NCI-H146 treated with DMSO at 0.1 percent for 48 hours (cell line): ENCODE measurements around the gene ST6GALNAC3.

Experiments used
- DNase-seq: peaks from one replicate; lab custom pipeline; 2025; ENCODE audit not compliant: unreplicated experiment; lab: John Stamatoyannopoulos, UW

ST6GALNAC3 gene

DNA sequence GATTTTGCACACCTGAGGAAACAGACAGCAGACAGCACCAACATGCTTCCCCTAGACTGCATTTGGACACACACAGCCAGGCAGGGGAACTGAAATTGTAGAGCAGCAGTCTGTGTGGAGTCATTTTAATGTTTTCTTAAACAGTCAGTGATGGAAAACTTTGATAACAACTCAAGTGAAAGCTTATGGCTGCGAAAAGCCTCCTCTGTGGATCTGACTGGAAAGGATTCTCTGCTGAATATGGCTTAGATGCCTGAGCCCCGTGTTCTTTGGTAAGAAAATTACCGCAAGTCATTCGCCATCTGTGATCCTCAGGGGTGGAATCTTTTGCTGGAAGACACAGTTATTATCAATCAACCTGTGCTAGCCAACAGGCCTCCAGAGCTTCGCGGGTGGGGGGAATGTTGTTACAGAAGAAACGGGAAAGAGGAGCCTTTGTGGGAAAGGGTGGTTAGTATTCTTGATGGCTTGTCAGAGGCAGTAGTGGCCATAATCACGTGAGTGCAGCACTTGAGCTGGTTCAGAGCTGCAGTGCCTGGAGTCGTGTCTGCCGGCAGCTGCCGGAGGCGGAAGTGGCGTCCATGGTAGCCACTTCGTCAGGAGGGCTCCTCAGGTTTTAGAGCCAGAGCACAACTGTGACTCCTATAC lies 204.7 kb downstream of the ST6GALNAC3 start:
- DNase-seq: no peak

DNA sequence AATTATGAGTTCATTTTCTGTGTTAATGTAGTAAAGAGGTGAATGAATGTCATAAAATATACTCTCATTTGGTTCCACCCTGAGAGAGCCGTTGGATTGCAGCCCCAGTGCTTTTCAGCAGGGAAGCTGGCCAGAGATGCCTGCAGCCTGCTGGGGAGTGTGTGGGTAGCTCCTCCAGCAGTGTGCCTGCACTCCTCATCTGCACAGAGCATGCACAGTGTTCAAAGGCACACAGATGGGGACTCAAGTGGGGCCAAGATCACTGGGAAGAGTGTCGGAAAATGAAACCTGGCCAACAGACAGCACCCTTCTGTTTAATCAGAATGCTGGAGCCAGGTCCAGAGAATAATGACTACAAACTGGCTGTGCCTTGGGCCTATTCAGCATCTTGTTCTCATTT lies 206.8 kb downstream of the ST6GALNAC3 start:
- no peak for DNase-seq

DNA sequence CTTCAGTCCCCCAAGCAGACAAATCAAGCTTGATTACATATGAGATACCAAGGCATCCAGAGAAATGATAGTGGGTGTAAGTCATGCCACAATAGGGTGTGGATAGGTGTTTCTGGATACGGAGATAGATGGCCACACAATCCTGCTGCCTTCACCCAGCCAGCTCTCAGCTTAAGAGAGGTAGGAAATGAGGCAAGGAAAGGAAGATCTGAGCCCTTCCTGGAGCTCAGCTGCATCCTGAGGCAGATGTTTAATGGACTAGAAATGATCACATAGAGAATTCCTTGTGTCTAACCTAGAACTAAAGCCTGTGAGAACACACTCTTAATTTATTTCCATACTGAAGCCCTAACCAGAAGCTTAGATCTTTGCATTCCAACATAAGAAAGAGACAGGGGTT lies 210.3 kb downstream of the ST6GALNAC3 start:
- DNase-seq: no peak

DNA sequence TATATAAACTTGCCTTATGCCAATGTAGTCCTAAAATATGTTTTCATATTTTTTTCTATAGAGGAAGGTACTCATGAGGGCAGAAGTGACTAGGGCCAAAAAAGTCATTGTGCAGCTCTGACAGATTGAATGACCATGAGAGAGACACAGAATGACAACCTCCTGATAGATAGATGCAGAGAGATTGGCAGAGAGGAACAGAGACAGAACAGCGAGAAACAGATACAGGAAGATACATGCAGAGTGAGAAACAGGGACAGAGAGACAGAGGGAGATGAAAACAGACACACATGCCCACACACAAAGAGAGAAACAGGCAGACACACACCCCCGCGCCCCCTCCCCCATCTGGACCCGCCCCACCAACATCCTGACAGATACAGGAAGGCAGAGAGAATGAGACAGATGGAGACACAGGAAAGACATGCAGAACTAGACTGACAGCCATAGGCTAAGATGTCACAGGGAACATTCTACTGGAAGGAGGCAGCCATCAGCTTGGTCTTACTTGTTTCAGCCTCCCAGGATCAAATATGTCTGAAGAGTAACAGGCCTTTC lies 211.1 kb downstream of the ST6GALNAC3 start:
- DNase-seq: no peak

DNA sequence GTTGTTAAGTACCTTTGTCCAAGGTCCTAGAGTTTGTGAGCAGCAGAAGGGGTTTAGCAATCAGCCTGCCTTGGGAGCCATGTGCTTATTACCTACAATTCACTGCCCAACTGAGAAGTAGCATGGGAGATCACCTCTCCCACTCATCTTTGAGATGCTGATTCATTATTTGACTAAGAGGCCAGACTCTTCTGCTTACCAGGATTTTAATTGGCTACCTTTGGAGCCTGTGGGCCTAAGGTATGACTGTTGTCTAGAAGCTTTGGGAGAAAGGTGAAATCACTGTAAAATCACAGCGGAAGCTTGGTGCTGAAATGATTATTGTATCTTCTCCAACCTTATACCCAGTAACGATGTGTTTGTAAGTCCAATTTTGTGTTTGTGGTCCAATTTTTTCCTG lies 213.4 kb downstream of the ST6GALNAC3 start:
- DNase-seq: no peak

DNA sequence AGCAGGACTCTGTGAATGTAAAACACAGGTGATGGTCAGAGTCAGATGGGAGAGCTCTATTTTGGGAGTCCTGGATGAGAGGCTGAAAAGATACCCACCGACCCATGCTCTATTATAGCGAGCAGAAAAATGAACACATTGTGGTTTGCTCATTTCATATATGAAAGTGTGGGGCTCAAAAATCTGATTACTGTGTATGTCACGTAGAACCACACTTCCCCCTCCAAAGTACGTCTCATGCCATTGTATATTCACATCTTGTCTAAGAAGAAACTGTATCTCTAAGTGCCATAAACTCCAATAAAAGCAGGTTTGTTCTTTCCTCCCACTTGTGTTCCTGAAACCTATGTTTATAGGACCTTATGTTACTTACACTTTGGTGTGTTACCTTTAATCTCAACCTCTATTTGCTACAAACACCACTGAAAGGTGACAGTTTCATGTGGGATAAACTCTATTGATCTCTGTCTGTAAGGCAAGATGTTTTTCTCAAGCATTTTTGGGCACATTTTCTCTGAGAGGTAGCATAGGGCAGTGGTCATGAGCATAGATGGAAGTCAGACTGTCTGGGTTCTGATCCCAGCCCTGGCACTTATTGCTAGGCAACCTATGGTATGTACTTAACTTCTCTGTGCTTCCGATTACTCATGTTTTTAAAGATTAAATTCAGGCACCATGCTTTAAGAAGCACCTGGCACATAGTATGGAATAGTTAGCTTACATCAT lies 214.4 kb downstream of the ST6GALNAC3 start:
- DNase-seq: no peak

DNA sequence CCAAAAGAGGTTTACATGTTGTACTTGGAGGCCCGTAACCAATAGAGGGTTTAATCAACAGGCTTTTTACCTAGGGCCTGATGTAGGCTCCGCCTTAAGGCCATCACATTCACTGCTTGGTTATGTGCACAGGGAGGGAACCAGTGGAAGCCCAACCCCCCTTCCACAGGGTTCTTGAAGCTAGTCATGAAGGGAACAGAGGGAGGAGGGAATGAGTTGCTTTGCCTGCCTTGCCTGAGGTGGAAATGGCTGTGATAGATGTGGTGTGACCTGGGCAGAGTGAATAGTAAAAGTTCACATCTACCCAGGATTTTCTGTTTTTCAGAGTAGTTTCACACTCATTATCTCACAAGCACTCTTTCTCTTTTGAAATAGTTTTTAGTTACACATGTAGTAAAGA lies 215.1 kb downstream of the ST6GALNAC3 start:
- DNase-seq: no peak

DNA sequence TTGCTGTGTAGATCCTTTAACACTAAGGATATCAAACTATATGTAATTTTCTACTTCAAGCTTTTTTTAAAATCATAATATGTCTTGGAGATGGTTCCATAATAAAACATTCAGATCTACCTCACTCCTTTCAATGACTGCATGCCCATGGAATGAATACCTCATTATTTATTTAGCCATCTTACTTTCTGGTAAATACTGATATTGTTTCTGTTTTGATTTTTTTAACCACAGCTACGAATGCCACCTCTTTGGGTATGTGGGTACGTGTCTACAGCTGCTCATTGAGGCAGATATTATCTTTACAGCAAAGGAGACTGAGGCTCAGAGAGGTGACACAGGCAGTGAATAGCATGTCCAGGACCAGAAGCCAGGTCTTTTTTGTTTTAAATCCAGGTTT lies 215.7 kb downstream of the ST6GALNAC3 start:
- no peak for DNase-seq

DNA sequence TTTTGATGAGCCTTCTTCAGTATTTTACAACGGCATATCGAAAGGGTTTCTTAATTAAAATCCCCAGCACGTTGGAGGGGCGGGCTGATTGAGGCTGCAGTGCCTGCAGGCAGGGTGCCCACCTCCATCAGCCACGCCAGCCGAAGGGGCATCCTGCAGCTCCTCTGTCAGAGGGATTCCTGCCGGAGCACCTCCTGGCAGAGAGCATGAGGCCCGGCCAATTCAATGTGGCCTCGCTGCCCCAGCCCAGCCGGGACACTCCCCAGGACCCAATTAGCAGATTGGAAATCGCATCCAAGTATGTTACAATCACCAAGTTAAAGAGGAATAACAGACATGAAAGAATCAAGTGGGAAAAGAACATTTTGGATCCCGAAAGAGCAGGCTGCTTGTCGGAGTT lies 216.6 kb downstream of the ST6GALNAC3 start:
- no peak for DNase-seq

DNA sequence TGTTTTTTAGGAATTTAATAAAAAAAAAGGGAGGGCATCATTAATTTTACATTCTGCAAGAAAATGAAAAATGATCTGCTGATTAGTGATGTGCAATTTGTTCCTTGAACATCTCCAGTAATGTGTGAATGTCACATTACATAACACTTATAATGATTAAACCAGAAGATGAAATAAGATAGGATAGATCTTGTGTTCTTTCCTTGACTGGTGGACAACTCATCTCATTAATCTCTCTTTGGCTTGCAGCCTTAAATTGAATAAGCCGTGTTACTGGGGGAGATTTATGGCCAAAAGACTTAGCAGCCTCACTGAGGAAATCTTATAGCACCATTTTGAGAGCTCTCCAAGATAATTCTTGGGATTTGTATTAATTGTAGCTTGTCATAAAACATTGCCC lies 217.2 kb downstream of the ST6GALNAC3 start:
- DNase-seq: no peak

DNA sequence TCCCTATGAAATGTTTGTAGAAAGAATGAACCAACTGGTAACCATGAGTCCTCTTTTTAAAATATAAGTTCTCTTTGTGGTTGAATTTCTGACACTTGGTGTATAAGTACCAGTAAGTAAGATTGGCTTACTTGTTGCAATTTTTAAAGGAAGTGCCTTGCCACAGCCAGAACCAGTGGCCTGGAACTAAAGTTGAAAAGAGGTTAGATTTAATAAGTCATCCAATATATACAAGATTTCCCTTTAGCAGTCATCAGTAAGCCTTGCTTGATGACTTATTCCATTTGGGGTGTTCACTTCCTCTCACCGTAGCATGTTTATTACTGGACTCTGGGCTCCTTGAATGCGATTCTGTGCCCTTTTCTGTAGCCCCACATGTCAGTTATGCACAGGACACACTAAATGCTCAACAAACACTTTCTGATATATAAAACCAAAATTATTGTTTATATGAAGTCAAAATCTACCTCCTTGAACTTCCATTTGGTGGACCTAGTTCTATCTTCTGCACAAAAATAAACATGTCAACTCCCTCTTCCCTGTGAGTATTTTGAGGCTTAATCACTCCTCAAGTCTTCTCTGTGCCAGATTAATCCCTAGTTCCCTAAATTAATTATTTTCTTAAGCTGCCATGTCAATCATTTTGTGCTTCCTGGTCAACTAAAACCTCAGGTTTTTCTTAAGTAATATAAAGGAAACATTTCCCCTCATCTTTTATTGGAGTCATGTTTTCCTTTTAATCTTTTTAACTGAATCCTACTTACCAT lies 218.1 kb downstream of the ST6GALNAC3 start:
- no peak for DNase-seq

DNA sequence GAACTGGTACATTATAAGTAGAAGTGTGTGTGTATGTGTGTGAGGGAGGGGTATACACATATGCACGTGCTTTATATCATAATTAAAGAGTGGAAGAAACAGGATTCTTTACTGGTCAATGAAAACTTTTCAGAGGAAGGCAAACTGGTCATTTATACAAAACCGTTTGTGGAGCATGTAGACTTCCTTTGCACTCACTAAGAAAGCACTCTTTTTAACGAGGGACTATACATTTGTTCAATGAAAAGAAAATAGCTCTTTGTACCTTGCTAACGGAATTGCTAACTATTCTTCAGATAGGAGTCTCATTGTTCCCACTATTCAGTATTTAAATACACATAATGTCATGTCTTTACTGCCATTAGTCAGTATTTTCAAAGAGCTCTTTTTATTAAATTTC lies 219.3 kb downstream of the ST6GALNAC3 start:
- no peak for DNase-seq

DNA sequence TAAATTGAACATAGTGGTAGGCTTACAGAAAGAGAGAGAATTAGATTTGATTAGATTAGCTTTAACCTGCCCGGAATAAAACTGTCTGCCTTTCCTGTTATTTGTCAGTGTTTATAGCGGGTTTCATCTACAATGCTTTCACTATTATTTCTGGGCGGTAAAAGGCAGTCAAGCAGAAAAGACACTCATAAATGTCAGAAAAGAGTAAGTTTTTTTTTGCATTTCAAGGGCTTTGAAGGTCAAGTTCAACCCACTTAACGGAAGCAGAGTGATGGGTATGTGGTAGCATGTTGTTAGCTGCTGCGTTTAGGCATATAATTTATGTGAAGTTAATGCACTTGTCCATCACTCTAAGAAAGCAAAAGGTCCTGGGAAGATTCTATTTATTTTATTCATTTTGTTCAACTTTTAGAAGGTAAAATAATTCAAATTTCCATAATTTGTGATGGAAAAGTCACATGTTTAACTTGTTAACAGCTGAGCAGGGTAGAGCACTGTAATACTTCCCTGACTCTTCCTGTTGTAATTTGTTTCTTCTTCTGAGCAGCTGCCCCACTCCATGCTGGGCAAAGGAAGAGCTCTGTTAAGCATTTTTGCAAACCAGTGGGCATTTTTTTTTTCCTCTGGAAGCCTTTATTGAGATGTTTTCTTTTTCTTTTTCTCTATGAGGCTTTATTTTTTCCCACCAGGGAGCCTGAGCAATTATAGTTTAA lies 220.1 kb downstream of the ST6GALNAC3 start:
- peak; percentile 12 for DNase-seq

DNA sequence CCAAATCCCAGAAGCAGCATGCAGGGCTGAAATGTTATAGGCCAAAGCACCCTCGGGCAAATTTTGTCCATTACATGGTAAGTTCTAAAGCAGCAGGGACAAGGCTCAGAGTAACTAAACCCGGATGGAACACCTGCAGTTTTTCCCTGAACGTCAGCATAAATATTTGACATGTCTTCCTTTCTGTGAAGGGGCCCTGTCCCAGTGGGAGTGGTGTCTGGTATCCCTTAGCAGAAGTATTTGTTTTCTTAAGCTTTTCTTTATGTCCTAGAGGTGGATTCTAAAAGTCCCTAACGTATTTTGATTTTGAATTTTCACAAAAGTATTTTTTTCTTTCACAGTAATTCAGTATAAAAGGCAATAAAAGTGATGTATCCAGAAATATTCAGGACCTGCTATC lies 223.9 kb downstream of the ST6GALNAC3 start:
- DNase-seq: no peak

DNA sequence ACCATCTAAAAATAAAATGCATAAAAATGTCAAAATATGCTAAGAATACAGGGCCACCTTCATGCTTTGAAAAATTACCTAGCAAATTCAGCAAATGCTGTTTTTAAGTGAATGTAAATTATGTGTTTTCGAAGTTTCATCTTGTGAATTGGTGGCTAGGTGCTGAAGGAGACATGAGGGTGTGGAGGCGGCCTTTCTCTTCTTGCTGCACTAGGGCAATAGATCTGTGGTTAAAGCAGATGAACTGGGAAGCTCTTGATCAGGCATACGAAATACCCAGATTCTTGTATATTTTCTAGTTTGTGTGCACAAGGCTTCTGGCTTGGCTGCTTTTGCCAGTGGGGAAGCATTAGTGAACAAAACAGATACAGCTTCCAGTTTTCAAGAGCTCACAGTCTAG lies 224.5 kb downstream of the ST6GALNAC3 start:
- DNase-seq: no peak

DNA sequence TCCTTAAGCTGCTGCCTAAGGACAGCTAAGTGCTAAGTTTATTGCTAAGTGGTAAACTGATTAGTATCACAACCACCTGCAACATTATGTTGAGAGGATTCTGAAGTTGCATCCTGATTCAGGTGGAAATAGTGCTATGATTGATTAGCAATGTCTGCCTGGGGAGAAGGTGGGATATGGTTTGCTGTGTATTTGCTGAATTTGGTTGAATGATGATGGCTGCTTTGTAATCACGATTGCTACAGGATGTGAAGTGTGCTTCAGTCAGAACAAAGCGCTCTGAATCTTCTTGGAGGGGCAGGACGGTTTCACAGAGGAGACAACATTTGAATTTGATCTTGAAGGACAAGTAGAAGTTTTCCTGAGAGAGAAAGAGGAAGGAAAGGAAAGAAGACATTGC lies 226.0 kb downstream of the ST6GALNAC3 start:
- DNase-seq: no peak

DNA sequence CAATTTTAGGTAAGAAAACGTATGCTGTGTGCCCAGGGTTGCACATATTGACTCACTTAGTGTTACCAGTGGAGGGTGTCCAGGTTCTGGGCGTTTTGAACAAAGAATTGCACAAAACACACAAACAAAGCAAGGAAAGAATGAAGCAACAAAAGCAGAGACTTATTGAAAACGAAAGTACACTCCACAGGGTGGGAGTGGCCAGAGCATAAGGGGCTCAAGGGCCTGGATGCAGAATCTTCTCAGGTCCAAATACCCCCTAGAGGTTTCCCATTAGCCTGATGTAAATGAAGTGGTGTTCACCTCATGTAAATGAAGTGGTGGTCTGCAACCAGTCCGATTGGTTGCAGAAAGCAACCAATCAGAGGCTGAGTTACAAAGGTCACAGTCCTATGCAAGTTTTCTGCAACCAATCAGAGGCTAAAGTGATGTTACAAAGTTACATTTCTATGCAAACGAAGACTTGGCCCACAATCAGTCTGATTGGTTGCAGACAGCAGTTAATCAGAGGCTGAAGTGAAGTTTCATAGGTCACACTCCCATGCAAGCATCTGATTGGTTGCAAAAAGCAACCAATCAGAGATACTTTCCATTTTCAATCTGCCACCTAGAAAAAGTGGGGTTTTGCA lies 228.3 kb downstream of the ST6GALNAC3 start:
- no peak for DNase-seq

DNA sequence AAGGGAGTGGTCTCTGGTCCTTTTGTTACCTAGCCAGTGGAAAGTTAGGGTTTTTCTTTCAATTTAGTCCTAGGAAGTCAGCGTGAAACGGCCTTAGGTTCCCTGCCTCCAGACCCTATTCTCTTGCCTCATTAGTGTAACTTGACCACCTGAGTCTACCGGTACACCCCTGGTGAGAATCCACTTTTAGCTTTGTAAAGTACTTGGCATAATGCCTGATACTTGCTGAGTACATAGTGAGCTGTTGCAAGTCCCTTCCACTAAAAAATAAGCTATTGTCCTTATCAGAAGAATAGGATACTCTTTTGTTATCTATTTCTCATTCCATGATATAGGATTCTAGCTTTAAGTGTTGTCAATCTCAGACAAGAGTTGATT lies 228.8 kb downstream of the ST6GALNAC3 start:
- peak; percentile 84 for DNase-seq

DNA sequence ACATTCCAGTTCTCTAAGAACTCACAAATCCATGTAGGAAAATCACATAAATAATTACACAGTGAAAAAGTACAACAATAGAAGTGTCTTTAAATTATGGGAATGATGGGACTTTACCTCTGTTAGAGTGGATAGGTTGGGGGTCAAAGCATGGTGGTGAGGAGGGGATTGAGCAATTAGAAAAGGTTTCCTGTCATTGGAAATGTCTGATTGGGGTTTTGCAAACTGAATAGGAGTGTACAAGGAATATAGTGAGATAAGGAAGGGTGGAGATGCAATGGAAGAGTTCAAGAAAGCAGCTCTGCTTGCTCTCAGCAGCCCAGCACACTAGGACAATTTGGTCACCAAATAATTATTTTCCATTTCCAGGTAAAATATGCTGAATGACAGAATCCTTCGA lies 238.8 kb downstream of the ST6GALNAC3 start:
- no peak for DNase-seq

DNA sequence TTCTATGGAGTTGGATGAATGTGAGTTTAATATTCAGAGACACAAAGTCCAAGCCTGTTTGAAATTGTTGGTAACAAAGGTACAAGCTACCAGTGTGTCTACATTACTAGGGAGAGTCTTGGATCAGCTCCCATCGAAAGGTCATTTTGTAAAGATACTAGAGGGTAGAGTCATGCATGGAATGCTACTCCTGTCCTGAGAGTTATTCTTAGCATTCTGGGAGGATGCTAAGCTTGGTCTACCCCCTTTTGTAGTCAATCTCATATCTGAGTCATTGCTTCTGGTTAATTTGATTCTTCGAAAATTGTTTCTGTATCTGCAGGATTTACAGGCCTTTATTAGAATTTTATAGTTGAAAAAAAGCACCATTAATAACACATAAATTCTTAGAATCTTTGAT lies 240.2 kb downstream of the ST6GALNAC3 start:
- no peak for DNase-seq
